GM06990 (cell line): ENCODE measurements around the gene M6PR.

ENCODE experiments used
- DNase-seq: peaks from one replicate; pipeline ENCODE4 v3.0.0-alpha.2; 2011; ENCODE audit not compliant: insufficient read length; ENCODE audit errors: extremely low read depth
- H3K27me3 ChIP-seq: replicated peaks from 2 replicates; pipeline ENCODE4 v1.6.0; 2011; ENCODE audit warnings: low read length; ENCODE audit not compliant: control insufficient read depth, insufficient read depth
- H3K36me3 ChIP-seq: 2 replicates; pipeline ENCODE4 v1.5.1; 2011; ENCODE audit warnings: low read length; ENCODE audit not compliant: control insufficient read depth, insufficient read depth
- H3K4me3 ChIP-seq: replicated peaks from 2 replicates; pipeline ENCODE4 v1.5.1; 2011; ENCODE audit warnings: low read depth, mild to moderate bottlenecking, control low read depth, low read length
- TF ChIP-seq, protein P1 (sequence below): IDR thresholded peaks from 2 replicates; pipeline ENCODE4 v1.5.1; 2011; ENCODE audit warnings: low read length, control low read depth, mild to moderate bottlenecking, inconsistent platforms; ENCODE audit not compliant: insufficient read depth, poor library complexity, severe bottlenecking

The M6PR gene

DNA sequence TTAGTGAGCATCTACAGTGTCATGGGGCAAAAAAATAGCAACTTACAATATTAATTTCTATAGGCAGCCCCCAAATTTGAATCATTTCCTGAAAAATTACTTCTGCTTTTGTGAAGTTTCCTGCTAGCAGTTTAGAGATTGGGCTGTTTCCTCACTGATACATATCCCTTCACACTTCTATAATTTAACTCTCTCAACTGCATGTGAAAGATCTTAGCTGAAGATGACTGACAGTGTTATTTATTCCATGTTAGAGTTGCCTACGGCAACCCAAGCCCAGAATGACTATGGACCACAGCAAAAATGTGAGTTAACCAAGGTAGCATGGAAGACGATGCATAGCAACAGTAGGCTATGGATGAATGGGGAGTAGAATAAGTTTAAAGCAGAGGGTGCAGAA lies 40.0 kb upstream of the M6PR start, which contains the start of gene KLRG1:
TSS of gene KLRG1 (plus strand) at position 134 of the 400 bp plus-strand sequence. CDS start at position 224, 90 bp downstream.
- TF ChIP-seq, protein P1, sequence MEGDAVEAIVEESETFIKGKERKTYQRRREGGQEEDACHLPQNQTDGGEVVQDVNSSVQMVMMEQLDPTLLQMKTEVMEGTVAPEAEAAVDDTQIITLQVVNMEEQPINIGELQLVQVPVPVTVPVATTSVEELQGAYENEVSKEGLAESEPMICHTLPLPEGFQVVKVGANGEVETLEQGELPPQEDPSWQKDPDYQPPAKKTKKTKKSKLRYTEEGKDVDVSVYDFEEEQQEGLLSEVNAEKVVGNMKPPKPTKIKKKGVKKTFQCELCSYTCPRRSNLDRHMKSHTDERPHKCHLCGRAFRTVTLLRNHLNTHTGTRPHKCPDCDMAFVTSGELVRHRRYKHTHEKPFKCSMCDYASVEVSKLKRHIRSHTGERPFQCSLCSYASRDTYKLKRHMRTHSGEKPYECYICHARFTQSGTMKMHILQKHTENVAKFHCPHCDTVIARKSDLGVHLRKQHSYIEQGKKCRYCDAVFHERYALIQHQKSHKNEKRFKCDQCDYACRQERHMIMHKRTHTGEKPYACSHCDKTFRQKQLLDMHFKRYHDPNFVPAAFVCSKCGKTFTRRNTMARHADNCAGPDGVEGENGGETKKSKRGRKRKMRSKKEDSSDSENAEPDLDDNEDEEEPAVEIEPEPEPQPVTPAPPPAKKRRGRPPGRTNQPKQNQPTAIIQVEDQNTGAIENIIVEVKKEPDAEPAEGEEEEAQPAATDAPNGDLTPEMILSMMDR: no peak
- no peak within 1 kb of the TSS for H3K4me3 ChIP-seq
- H3K36me3 ChIP-seq: no peaks in the 10 kb centered on the region
- peak; percentile 33 for DNase-seq
- no peaks in the 10 kb centered on the region for H3K27me3 ChIP-seq

- H3K4me3 ChIP-seq: no peak overlapping the region
- DNase-seq: no peak
- H3K27me3 ChIP-seq: no peaks in the 10 kb centered on the region
- no peaks in the 10 kb centered on the region for H3K36me3 ChIP-seq
- TF ChIP-seq, protein P1: no peak
Measured at GRCh38 chr12:8987685-8988084, 38.2 kb upstream of the M6PR start.

DNA sequence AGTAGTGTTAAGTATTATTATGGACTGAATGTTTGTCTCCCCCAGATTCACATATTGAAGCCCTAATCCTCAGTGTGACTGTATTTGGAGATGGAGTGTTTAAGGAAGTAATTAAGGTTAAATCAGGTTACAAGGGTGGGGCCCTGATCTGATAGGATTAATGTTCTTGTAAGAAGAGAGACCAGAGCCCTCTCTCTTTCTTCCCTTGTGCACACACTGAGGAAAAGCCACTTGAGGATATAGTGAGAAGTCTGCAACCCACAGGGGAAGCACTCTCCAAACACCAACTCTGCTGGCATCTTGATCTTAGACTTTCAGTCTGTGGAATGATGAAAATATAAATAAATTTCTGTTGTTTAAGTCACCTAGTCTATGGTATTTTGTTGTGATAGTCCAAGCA lies 37.7 kb upstream of the M6PR start:
- TF ChIP-seq, protein P1: no peak

GRCh38 chr12:8985213-8985754 lies 35.8 kb upstream of the M6PR start:
- DNase-seq: no peak
- no peak overlapping the region for H3K4me3 ChIP-seq
- H3K36me3 ChIP-seq: no peaks in the 10 kb centered on the region; the same call in 1 of the 2 replicates
- H3K27me3 ChIP-seq: no peaks in the 10 kb centered on the region
- TF ChIP-seq, protein P1: no peak

More for the DNA sequence above, 37.7 kb upstream of the M6PR start:
- Histone ChIP-seq H3K4me3 (no peak overlapping the region), H3K36me3 (no peaks in the 10 kb centered on the region), H3K27me3 (no peaks in the 10 kb centered on the region)
- DNase-seq: no peak

GRCh38 chr12:8980137-8980536 lies 30.7 kb upstream of the M6PR start:
- no peak for DNase-seq
- no peaks in the 10 kb centered on the region; the same call in 1 of the 2 replicates for H3K36me3 ChIP-seq
- TF ChIP-seq, protein P1: no peak
- no peak overlapping the region for H3K4me3 ChIP-seq
- no peaks in the 10 kb centered on the region for H3K27me3 ChIP-seq

DNA sequence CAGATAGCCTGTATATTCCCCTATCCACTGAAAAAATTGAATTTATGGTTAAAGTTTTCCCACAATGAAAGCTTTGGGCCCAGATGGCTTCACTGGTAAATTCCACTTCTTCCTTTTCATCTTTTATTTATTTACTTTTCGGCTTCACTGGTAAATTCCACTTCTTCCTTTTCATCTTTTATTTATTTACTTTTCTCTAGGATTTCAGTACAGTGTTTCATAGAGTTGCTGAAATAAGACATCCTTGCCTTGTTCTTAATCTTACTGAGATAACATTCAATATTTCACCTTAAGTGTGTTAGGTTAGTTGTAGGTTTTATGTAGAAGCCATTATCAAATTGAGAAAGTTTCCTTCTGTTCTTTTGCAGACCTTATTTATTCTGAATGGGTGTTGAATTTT lies 21.0 kb upstream of the M6PR start:
- no peak overlapping the region for H3K4me3 ChIP-seq
- DNase-seq: no peak
- no peaks in the 10 kb centered on the region for H3K27me3 ChIP-seq
- no peaks in the 10 kb centered on the region for H3K36me3 ChIP-seq
- TF ChIP-seq, protein P1: no peak
